ENCODE measurements around the gene MIDN. TPM values are rescaled to one million over a fixed set of nuclear protein-coding genes. Genes with fewer than 3 reads are reported as not detected.
"Not testable (repeated sequence)": the region's sequence is repeated elsewhere in the genome, so short reads cannot be mapped to it uniquely, and the experiment has no call there.

MIDN gene
- 10 to 100 TPM; 46.5 to 47.9 TPM for total RNA-seq

DNA sequence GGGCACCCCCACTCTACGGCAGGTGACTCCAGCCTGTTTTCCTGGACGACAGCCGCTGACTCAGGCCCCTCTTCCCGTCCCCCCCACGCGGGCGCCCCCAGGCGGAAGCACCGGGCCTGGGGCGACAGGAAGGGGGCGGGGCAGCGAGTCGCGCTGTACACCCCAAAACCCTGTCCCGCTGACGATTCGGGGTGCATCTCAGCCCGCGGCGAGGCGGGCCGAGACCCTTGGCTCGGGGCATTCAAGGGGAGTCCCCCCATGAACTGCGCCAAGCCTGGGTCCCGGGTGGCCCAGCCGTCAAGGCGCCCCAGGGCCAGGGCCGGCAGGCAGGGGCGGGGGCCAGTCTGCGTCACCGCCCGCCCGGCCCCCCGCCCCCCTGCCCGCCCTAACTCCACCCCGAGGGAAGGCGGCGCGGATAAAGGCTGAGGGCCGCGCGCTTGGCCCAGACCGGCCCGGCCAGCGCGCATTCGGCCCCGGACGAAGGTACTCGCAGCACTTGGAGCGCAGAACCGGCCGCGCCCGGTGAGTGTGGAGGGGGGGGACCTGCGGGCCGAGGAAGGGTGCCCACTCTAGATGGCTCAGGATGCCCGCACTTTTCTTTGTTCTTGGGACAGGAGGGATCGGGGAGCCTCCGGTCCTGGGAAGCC is at the start of gene MIDN:
MIDN (plus strand) TSS at position 445 of the 647 bp plus-strand sequence. CDS start 1,714 bp downstream, outside the sequence.
- H3K9me3 Mint-ChIP-seq (ENCODE audit: low read depth) = no peaks in the 10 kb centered on the region
- peak within 1 kb of the TSS; percentile 87 for H3K27ac Mint-ChIP-seq
- H3K27me3 Mint-ChIP-seq = no peaks in the 10 kb centered on the region
- ATAC-seq = peak; percentile 9
- peak; percentile 87 for DNase-seq
- POLR2A ChIA-PET = no interaction called here
- CTCF ChIA-PET = interaction anchor here (1.0 kb wide), 1 partner anchor 18 kb away, joined by 3 read pairs; no protein-coding TSS in a partner anchor
- H3K4me1 Mint-ChIP-seq = peaks cover 9% of the 10 kb centered on the region
- H3K36me3 Mint-ChIP-seq (ENCODE audit: low read depth) = peaks cover 18% of the 10 kb centered on the region
- H3K4me3 Mint-ChIP-seq = peak within 1 kb of the TSS; percentile 75
- intact Hi-C loops (cut with DNase I, micrococcal nuclease) = loop anchor here (2.0 to 10.0 kb wide), 5 partner anchors 115 to 585 kb away; partner anchors contain the start of genes ARHGAP45 (in 1 of the 2), ARID3A (in 1 of the 2) and RNF126 (in 1 of the 2)

DNA sequence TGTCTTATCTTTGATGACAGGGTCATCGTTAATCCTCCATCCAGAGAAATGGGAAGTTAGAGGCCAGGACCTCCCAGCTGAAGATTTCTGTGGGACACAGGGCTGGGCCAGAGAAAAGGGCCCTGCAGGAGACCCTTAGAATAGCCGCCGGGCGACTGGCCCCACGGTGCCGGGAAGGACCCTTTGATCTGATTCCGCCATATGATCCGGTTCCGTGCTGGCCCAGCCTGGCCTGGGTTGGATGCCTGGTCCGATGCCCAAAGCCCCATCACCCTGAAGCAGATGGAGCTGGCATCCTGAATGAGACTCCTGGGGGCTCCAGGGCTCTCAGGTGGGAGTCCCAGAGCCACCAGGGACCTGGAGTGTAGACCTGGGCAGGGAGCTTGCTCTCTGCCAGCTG is 48.9 kb upstream of the MIDN start:
- POLR2A ChIA-PET = no interaction called here
- Mint-ChIP-seq H3K4me1 (peaks cover 13% of the 10 kb centered on the region), H3K9me3 (ENCODE audit: low read depth) (no peaks in the 10 kb centered on the region), H3K36me3 (ENCODE audit: low read depth) (no peaks in the 10 kb centered on the region), H3K4me3 (no peak overlapping the region), H3K27ac (no peak overlapping the region), H3K27me3 (no peaks in the 10 kb centered on the region)
- CTCF ChIA-PET = no interaction called here
- intact Hi-C loops (cut with DNase I, micrococcal nuclease) = loop anchor here in 1 of 2 experiments (10.0 kb wide), 1 partner anchor 275 kb away; the partner anchor contains the start of gene ARID3A
- DNase-seq = no peak
- ATAC-seq = no peak

GRCh38 chr19:1200614-1201013 is 47.8 kb upstream of the MIDN start:
- H3K27ac Mint-ChIP-seq; intact Hi-C loops (cut with DNase I, micrococcal nuclease); H3K27me3 Mint-ChIP-seq; H3K36me3 Mint-ChIP-seq (ENCODE audit: low read depth); DNase-seq; H3K9me3 Mint-ChIP-seq (ENCODE audit: low read depth); H3K4me3 Mint-ChIP-seq; ATAC-seq: not testable (repeated sequence)
- POLR2A ChIA-PET = interaction anchor here (0.6 kb wide), 1 partner anchor 70 kb away, joined by 3 read pairs; no protein-coding TSS in a partner anchor
- CTCF ChIA-PET = interaction anchor here (0.7 to 1.0 kb wide), 2 partner anchors 23 to 44 kb away, joined by 3 read pairs; no protein-coding TSS in a partner anchor
- peaks cover 13% of the 10 kb centered on the region for H3K4me1 Mint-ChIP-seq

DNA sequence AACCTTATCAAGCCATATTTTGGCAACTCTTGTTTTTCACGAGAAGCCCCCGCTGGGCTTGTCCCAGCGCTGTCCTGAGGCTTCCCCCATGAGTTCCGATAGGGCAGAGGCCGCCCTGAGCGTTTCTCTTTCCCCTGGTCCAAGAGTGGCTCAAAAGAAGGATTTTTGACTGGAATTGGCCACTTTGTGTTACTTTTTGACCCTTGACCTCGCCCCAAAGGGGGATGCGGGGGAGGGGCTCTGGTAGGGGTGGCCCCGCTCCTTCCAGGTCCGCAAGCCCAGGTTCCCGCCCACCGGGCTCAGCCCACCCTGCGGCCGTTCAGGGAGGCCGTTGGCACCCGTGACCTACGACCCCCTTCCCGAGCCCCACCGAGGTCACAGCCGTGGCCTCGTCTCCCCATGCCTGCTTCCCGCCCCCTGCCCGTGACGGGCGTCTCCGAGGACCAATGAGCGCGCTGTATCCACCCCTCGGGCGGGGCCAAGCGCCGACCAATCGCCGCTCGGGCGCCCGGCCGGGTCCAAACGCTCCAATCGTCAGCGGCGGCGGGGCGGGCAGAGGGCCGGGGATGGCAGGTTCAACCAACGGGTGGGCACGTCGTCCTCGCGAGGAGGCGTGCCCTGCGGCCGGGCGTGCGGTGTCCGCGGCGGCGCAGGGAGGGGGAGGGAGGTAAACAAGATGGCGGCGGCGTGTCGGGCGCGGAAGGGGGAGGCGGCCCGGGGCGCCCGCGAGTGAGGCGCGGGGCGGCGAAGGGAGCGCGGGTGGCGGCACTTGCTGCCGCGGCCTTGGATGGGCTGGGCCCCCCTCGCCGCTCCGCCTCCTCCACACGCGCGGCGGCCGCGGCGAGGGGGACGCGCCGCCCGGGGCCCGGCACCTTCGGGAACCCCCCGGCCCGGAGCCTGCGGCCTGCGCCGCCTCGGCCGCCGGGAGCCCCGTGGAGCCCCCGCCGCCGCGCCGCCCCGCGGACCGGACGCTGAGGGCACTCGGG is 43.0 kb upstream of the MIDN start, which contains the start of gene STK11:
STK11 (plus strand) TSS at position 665 of the 986 bp plus-strand sequence. CDS start 1,136 bp downstream, outside the sequence.
- Mint-ChIP-seq H3K36me3 (ENCODE audit: low read depth) (peaks cover 26% of the 10 kb centered on the region), H3K4me3 (peak within 1 kb of the TSS; percentile 93), H3K27me3 (no peaks in the 10 kb centered on the region), H3K9me3 (ENCODE audit: low read depth) (no peaks in the 10 kb centered on the region), H3K4me1 (peaks cover 23% of the 10 kb centered on the region), H3K27ac (peak within 1 kb of the TSS; percentile 77)
- CTCF ChIA-PET = no interaction called here
- intact Hi-C loops (cut with DNase I, micrococcal nuclease) = loop anchor here in 1 of 2 experiments (1.0 kb wide), 12 partner anchors 31 to 525 kb away; partner anchors contain the start of genes CIRBP, FAM174C, POLR2E and PTBP1
- peak; percentile 100 for DNase-seq
- ATAC-seq = peak; percentile 97
- POLR2A ChIA-PET = no interaction called here

- no peak for ATAC-seq
Observed at GRCh38 chr19:1206150-1206863, 42.1 kb upstream of the MIDN start.

GRCh38 chr19:1206864-1207450 is 41.4 kb upstream of the MIDN start:
- ATAC-seq (no peak), DNase-seq (peak; percentile 58)
- ChIA-PET CTCF (interaction anchor here (0.6 kb wide), 1 partner anchor 112 kb away, joined by 3 read pairs; no protein-coding TSS in a partner anchor), POLR2A (interaction anchor here (0.5 kb wide), 1 partner anchor 410 kb away, joined by 6 read pairs; the partner anchor contains the start of gene PTBP1)
- intact Hi-C loops (cut with DNase I, micrococcal nuclease) = no loop called here
- Mint-ChIP-seq H3K36me3 (ENCODE audit: low read depth) (peaks cover 34% of the 10 kb centered on the region), H3K27ac (peak overlapping the region; percentile 77), H3K4me1 (peaks cover 30% of the 10 kb centered on the region), H3K27me3 (no peaks in the 10 kb centered on the region), H3K4me3 (peak overlapping the region; percentile 93), H3K9me3 (ENCODE audit: low read depth) (no peaks in the 10 kb centered on the region)

More at GRCh38 chr19:1206150-1206863, 42.1 kb upstream of the MIDN start:
- H3K9me3 Mint-ChIP-seq (ENCODE audit: low read depth) = no peaks in the 10 kb centered on the region
- no peaks in the 10 kb centered on the region for H3K27me3 Mint-ChIP-seq
- H3K4me3 Mint-ChIP-seq = peak overlapping the region; percentile 93
- H3K27ac Mint-ChIP-seq = peak overlapping the region; percentile 77
- POLR2A ChIA-PET = no interaction called here
- H3K36me3 Mint-ChIP-seq (ENCODE audit: low read depth) = peaks cover 30% of the 10 kb centered on the region
- DNase-seq = peak; percentile 28
- H3K4me1 Mint-ChIP-seq = peaks cover 26% of the 10 kb centered on the region
- intact Hi-C loops (cut with DNase I, micrococcal nuclease) = no loop called here
- CTCF ChIA-PET = interaction anchor here (0.6 kb wide), 1 partner anchor 112 kb away, joined by 3 read pairs; no protein-coding TSS in a partner anchor

GRCh38 chr19:1208830-1209229 is 39.6 kb upstream of the MIDN start:
- CTCF ChIA-PET = interaction anchor here (1.3 kb wide), 1 partner anchor 12 kb away, joined by 4 read pairs; no protein-coding TSS in a partner anchor
- ATAC-seq; H3K9me3 Mint-ChIP-seq (ENCODE audit: low read depth); DNase-seq; H3K27me3 Mint-ChIP-seq; intact Hi-C loops (cut with DNase I, micrococcal nuclease); H3K27ac Mint-ChIP-seq: not testable (repeated sequence)
- POLR2A ChIA-PET = interaction anchor here (0.7 kb wide), 1 partner anchor 38 kb away, joined by 4 read pairs; no protein-coding TSS in a partner anchor
- peaks cover 31% of the 10 kb centered on the region for H3K4me1 Mint-ChIP-seq
- H3K36me3 Mint-ChIP-seq (ENCODE audit: low read depth) = peaks cover 42% of the 10 kb centered on the region
- H3K4me3 Mint-ChIP-seq = peak overlapping the region; percentile 15

GRCh38 chr19:1210227-1210538 is 38.2 kb upstream of the MIDN start:
- peaks cover 33% of the 10 kb centered on the region for H3K4me1 Mint-ChIP-seq
- no peak for ATAC-seq
- peaks cover 43% of the 10 kb centered on the region for H3K36me3 Mint-ChIP-seq (ENCODE audit: low read depth)
- no peaks in the 10 kb centered on the region for H3K9me3 Mint-ChIP-seq (ENCODE audit: low read depth)
- no peaks in the 10 kb centered on the region for H3K27me3 Mint-ChIP-seq
- POLR2A ChIA-PET = no interaction called here
- CTCF ChIA-PET = interaction anchor here (1.3 kb wide), 1 partner anchor 11 kb away, joined by 4 read pairs; no protein-coding TSS in a partner anchor
- no peak overlapping the region for H3K27ac Mint-ChIP-seq
- no peak overlapping the region for H3K4me3 Mint-ChIP-seq
- no peak for DNase-seq
- intact Hi-C loops (cut with DNase I, micrococcal nuclease) = no loop called here

GRCh38 chr19:1211494-1212234 is 36.7 kb upstream of the MIDN start:
- intact Hi-C loops (cut with DNase I, micrococcal nuclease) = loop anchor here in 1 of 2 experiments (2.0 kb wide), 1 partner anchor 29 kb away; the partner anchor contains the start of gene ATP5F1D
- ATAC-seq (no peak), DNase-seq (no peak)
- Mint-ChIP-seq H3K4me1 (peaks cover 33% of the 10 kb centered on the region), H3K27me3 (no peaks in the 10 kb centered on the region), H3K9me3 (ENCODE audit: low read depth) (no peaks in the 10 kb centered on the region), H3K36me3 (ENCODE audit: low read depth) (peaks cover 41% of the 10 kb centered on the region), H3K4me3 (no peak overlapping the region), H3K27ac (peak overlapping the region; percentile 63)
- CTCF ChIA-PET = interaction anchor here (0.5 to 0.9 kb wide), 3 partner anchors 33 to 186 kb away, joined by 3 read pairs; no protein-coding TSS in a partner anchor
- POLR2A ChIA-PET = no interaction called here
